HFF-Myc (cell line): ENCODE data around the gene SPAG16.

Experiments used
- DNase-seq: peaks from one replicate; pipeline ENCODE4 v3.0.0-alpha.2; 2011; ENCODE audit warnings: low read depth; ENCODE audit errors: extremely low read depth
- H3K4me3 ChIP-seq: replicated peaks from 2 replicates; pipeline ENCODE4 v1.5.1; 2011; ENCODE audit warnings: low read depth, mild to moderate bottlenecking, control low read depth, low read length
- TF ChIP-seq, protein P1 (sequence below): IDR thresholded peaks from 2 replicates; pipeline ENCODE4 v1.5.1; 2012; ENCODE audit warnings: mild to moderate bottlenecking, low read depth, low read length, control low read depth; ENCODE audit errors: missing control alignments

Gene SPAG16

DNA sequence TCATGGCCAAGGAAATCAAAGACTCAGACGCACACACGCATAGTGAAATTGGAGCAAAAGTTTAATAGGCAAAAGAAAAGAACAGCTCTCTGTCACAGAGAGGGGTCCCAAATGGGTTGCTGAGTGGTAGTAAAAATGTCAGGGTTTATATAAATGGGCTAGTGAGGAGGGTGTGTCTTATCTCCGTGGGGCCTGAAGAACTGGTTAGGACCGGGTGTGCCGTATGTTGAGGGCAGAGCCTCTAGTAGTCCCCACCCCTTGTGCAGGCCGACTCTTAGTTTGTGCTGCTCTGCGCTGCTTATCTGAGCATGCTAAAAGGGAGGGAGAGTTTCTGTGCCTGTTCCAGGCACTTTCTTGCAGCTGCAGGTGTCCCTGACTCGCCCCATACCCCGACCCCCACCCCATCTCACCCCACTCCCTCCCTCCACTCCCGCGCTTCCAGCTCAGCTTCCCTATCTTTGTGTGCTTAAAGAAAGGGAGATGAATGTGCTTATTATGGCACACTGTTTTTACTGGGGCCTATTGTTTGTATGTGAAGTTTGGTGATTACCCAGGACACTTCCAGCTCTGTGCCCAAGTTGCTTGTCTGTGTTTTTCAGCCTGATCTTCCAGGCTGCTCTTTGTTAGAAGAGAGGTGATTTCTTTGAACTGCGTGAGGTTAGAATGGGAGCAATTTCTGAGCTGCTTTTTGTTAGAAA lies 167.4 kb downstream of the SPAG16 start:
- DNase-seq = no peak
- TF ChIP-seq, protein P1, sequence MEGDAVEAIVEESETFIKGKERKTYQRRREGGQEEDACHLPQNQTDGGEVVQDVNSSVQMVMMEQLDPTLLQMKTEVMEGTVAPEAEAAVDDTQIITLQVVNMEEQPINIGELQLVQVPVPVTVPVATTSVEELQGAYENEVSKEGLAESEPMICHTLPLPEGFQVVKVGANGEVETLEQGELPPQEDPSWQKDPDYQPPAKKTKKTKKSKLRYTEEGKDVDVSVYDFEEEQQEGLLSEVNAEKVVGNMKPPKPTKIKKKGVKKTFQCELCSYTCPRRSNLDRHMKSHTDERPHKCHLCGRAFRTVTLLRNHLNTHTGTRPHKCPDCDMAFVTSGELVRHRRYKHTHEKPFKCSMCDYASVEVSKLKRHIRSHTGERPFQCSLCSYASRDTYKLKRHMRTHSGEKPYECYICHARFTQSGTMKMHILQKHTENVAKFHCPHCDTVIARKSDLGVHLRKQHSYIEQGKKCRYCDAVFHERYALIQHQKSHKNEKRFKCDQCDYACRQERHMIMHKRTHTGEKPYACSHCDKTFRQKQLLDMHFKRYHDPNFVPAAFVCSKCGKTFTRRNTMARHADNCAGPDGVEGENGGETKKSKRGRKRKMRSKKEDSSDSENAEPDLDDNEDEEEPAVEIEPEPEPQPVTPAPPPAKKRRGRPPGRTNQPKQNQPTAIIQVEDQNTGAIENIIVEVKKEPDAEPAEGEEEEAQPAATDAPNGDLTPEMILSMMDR = no peak
- no peak overlapping the region for H3K4me3 ChIP-seq

DNA sequence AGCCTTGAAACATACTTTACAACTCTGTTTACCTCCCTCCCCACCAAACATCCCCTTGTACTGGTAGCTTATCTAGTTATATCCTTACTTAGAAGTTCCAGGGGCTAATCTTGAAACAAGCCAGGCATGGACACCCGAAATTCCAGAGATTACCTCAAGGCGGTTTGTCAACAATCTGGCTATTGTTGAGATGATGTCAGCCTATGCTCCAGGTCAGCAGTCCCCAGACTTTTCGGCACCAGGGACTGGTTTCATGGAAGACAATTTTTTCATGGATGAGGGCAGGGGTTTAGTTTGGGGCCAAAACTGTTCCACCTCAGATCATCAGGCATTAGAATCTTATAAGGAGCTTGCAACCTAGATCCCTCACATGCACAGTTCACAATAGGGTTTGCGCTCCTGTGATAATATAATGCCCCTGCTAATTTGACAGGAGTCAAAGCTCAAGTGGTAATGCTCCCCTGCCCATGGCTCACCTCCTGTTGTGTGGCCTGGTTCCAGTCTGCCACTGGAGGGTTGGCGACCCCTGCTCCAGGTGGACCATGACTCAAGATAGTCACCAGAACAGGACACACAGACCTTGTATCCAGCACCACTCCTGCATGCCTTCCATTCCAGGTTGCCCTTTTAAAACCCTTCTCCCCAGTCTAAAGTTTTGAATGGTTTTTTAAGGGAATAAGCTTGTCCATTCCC lies 171.2 kb downstream of the SPAG16 start:
- DNase-seq = no peak
- H3K4me3 ChIP-seq = no peak overlapping the region
- TF ChIP-seq, protein P1 = no peak

DNA sequence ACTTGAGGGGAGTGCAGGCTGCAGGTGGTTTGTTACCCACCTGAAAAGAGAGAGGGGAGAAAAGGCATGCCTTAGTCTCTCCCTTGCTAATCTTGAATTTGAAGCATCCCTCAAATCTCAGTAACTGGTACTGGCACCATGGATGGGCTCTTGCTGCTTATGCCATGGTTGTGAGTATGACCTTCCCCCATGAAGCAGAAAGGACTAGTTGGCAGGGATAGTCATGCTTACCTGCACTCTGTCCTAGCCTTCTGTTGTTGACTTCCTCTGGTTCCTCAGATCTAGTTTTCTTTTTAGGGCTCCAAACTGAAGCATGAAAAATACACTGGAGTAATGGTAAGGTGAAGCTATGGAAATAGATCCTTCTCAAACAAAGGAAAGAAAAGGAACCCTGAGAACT lies 191.2 kb downstream of the SPAG16 start:
- no peak for DNase-seq
- TF ChIP-seq, protein P1 = no peak

DNA sequence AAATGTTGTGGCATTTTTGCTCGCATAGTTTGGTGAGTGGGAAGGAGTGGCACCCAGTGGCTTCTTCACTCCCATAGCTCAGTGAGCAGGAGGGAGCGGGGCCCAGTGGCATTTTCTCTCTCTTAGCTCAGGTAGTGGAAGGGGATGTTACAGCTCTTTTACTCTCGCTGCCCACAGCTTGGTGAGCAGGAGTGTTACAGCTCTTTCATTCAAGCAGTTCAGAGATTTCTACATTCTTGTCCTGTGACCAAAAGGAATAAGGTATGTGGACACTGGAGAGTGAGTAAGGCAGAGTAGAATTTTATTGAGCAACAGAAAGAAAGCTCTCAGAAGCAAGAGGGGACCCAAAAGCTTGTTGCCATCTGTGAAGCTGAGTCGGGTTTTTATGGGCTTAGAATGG lies 192.4 kb downstream of the SPAG16 start:
- no peak overlapping the region for H3K4me3 ChIP-seq
- no peak for DNase-seq
- TF ChIP-seq, protein P1 = no peak

More for the DNA sequence above, 191.2 kb downstream of the SPAG16 start:
- no peak overlapping the region for H3K4me3 ChIP-seq

DNA sequence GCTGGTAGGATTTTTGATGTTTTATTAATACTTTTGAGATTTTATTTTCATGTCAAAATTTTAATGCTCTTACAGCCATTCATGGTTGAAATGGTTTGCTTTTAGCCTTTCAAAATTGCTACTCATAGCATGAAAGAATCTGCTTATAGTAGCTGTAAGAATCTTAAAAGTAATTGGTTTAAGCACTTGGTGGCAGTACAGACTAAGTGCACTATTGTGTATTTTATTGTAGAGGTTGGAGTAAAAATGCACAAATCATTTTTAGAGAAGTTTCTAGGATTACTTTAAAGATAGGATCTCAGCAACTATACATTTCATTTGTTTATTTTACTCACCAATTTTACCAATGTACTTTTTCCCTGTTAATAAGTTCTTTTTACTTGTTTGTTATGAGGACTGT lies 205.8 kb downstream of the SPAG16 start:
- TF ChIP-seq, protein P1 = no peak
- H3K4me3 ChIP-seq = no peak overlapping the region
- DNase-seq = no peak

DNA sequence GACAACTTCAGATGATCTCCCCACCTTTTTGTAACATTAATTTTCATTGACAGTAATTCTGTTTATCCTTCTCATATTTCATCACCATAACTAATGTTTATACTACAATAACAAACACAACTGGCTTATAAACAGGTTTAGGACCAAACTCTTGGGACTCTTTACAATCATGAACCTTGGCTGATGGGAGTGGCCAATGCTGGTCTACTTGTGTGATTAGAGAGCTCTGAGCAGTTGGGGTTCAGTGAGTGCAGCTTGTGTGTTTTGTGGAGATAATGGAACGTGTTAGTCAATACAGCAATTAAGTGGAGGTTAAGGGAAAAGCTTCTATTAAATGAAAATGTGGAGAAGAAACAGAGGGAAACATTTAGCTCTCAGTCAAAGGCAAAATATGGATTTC lies 207.1 kb downstream of the SPAG16 start:
- TF ChIP-seq, protein P1 = no peak
- no peak for DNase-seq

DNA sequence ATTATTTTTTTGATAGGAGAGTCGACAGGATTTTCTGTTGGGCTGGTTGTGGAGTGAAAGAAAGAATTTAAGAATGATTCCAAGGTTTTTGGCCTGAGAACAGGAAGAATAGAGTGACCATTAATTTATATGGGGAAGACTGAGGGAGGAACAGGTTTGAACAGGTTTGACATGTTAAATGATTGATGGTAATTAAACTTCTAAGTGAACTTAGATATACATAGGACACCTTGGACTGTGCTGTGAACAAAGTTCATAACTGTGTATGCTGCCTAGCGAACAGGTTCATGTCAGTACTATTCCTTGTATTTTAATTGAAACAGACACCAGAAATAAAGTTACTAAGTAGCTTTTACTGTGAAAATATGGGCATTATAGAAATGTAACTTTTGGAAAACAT lies 212.0 kb downstream of the SPAG16 start:
- H3K4me3 ChIP-seq = no peak overlapping the region
- TF ChIP-seq, protein P1 = no peak
- DNase-seq = no peak

More for the DNA sequence above, 207.1 kb downstream of the SPAG16 start:
- H3K4me3 ChIP-seq = no peak overlapping the region
